ENCODE results near the gene KRT23. TPM values are rescaled to one million over a fixed set of nuclear protein-coding genes. Genes with fewer than 3 reads are reported as not detected.

The KRT23 gene
- total and polyA plus RNA-seq, 2 experiments from 2014 or later: not detected

DNA sequence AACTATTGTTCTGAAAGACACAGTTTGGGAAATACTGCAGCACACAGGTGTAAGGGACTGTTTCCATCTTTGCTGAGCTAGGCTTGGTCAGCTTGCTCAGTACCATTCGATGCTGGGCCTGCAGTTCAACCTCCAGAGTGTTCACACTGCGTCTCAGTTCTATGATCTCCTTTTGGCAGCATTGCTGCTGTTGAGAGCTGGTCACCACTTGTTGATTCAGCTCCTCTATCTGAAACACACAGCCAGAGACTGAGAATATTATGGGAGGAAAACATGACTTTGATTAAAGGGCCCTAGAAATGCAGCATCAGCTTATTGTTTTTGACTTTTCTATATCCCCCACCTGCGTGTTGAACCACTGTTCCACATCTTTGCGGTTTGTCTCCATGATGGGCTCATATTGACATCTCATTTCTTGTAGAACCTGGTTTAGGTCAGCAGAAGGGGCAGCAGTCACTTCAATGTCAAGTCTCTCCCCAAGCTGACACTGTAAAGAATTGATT is 24.7 kb upstream of the KRT23 start:
- Mint-ChIP-seq H3K4me1 (peaks cover 22% of the 10 kb centered on the region), H3K27me3 (ENCODE audit: insufficient read depth, low read depth, poor library complexity) (peaks cover 3% of the 10 kb centered on the region), H3K36me3 (ENCODE audit: low read depth) (no peaks in the 10 kb centered on the region), H3K27ac (no peak overlapping the region), H3K9me3 (no peaks in the 10 kb centered on the region; the same call in 2 of the 3 replicates), H3K4me3 (no peak overlapping the region)
- no peak overlapping the region for H3K4me3 ChIP-seq
- ATAC-seq (no peak), DNase-seq (ENCODE audit: low spot score) (no peak)
- peaks cover 18% of the 10 kb centered on the region for H3K4me1 ChIP-seq (ENCODE audit: insufficient read depth)
- no peak overlapping the region for H2AFZ ChIP-seq
- H3K9me2 ChIP-seq (ENCODE audit: insufficient read depth): 0 out of 2 replicates have a peak, but pooled peaks cover 3% of the 10 kb centered on the region
- H3K79me2 ChIP-seq (replicated peaks; ENCODE audit: insufficient read depth): no peaks in the 10 kb centered on the region
- H3K4me2 ChIP-seq: no peak overlapping the region
- no peaks in the 10 kb centered on the region for H4K20me1 ChIP-seq (replicated peaks; ENCODE audit: insufficient read depth)
- no peaks in the 10 kb centered on the region for H3K36me3 ChIP-seq (ENCODE audit: insufficient read depth)
- TF ChIP-seq, protein P1, sequence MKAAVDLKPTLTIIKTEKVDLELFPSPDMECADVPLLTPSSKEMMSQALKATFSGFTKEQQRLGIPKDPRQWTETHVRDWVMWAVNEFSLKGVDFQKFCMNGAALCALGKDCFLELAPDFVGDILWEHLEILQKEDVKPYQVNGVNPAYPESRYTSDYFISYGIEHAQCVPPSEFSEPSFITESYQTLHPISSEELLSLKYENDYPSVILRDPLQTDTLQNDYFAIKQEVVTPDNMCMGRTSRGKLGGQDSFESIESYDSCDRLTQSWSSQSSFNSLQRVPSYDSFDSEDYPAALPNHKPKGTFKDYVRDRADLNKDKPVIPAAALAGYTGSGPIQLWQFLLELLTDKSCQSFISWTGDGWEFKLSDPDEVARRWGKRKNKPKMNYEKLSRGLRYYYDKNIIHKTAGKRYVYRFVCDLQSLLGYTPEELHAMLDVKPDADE (IDR thresholded peaks at IDR 0.05): no peak
- TF ChIP-seq EZH2phosphoT487 (IDR thresholded peaks at IDR 0.05; ENCODE audit: unreplicated experiment): no peak
- no peak for TF ChIP-seq EZH2 (IDR thresholded peaks at IDR 0.05; ENCODE audit: low read depth, unreplicated experiment)
- TF ChIP-seq ZNF331 (CRISPR knock-in tag; IDR thresholded peaks at IDR 0.05; ENCODE audit: low read depth): no peak
- TF ChIP-seq, protein P2, sequence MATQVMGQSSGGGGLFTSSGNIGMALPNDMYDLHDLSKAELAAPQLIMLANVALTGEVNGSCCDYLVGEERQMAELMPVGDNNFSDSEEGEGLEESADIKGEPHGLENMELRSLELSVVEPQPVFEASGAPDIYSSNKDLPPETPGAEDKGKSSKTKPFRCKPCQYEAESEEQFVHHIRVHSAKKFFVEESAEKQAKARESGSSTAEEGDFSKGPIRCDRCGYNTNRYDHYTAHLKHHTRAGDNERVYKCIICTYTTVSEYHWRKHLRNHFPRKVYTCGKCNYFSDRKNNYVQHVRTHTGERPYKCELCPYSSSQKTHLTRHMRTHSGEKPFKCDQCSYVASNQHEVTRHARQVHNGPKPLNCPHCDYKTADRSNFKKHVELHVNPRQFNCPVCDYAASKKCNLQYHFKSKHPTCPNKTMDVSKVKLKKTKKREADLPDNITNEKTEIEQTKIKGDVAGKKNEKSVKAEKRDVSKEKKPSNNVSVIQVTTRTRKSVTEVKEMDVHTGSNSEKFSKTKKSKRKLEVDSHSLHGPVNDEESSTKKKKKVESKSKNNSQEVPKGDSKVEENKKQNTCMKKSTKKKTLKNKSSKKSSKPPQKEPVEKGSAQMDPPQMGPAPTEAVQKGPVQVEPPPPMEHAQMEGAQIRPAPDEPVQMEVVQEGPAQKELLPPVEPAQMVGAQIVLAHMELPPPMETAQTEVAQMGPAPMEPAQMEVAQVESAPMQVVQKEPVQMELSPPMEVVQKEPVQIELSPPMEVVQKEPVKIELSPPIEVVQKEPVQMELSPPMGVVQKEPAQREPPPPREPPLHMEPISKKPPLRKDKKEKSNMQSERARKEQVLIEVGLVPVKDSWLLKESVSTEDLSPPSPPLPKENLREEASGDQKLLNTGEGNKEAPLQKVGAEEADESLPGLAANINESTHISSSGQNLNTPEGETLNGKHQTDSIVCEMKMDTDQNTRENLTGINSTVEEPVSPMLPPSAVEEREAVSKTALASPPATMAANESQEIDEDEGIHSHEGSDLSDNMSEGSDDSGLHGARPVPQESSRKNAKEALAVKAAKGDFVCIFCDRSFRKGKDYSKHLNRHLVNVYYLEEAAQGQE (IDR thresholded peaks at IDR 0.05; ENCODE audit: unreplicated experiment): no peak
- TF ChIP-seq NANOG (IDR thresholded peaks at IDR 0.05; ENCODE audit: borderline replicate concordance): no peak
- no peak for TF ChIP-seq STAT1 (IDR thresholded peaks at IDR 0.05; ENCODE audit: unreplicated experiment)
- TF ChIP-seq ZNF114 (CRISPR knock-in tag; IDR thresholded peaks at IDR 0.05): no peak
- TF ChIP-seq CREB1 (CRISPR knock-in tag; IDR thresholded peaks at IDR 0.05; ENCODE audit: low read depth): no peak
- no peaks in the 10 kb centered on the region for H3K27me3 ChIP-seq (ENCODE audit: insufficient read depth)
- no peak overlapping the region for H3K27ac ChIP-seq (ENCODE audit: low read depth)
- H3F3A ChIP-seq (replicated peaks; ENCODE audit: low read depth): no peaks in the 10 kb centered on the region

- no peaks in the 10 kb centered on the region; the same call in 2 of the 3 replicates for H3K9me3 Mint-ChIP-seq
These were observed 24.1 kb upstream of the KRT23 start for GRCh38 chr17:40961591-40961990.

More at GRCh38 chr17:40961591-40961990, 24.1 kb upstream of the KRT23 start:
- Histone ChIP-seq H3K4me1 (ENCODE audit: insufficient read depth) (peaks cover 23% of the 10 kb centered on the region), H3K4me2 (no peak overlapping the region), H3K36me3 (ENCODE audit: insufficient read depth) (no peaks in the 10 kb centered on the region), H2AFZ (no peak overlapping the region), H3K4me3 (no peak overlapping the region), H4K20me1 (replicated peaks; ENCODE audit: insufficient read depth) (no peaks in the 10 kb centered on the region), H3F3A (replicated peaks; ENCODE audit: low read depth) (no peaks in the 10 kb centered on the region), H3K27me3 (ENCODE audit: insufficient read depth) (no peaks in the 10 kb centered on the region), H3K27ac (ENCODE audit: low read depth) (no peak overlapping the region), H3K79me2 (replicated peaks; ENCODE audit: insufficient read depth) (no peaks in the 10 kb centered on the region), H3K9me2 (ENCODE audit: insufficient read depth) (0 out of 2 replicates have a peak, but pooled peaks cover 3% of the 10 kb centered on the region)
- Mint-ChIP-seq H3K27ac (no peak overlapping the region), H3K4me1 (peaks cover 28% of the 10 kb centered on the region), H3K4me3 (no peak overlapping the region), H3K27me3 (ENCODE audit: insufficient read depth, low read depth, poor library complexity) (peaks cover 3% of the 10 kb centered on the region), H3K36me3 (ENCODE audit: low read depth) (no peaks in the 10 kb centered on the region)
- TF ChIP-seq ZNF331 (CRISPR knock-in tag; IDR thresholded peaks at IDR 0.05; ENCODE audit: low read depth): no peak
- no peak for TF ChIP-seq ZNF114 (CRISPR knock-in tag; IDR thresholded peaks at IDR 0.05)
- no peak for TF ChIP-seq JUNB (IDR thresholded peaks at IDR 0.05; ENCODE audit: unreplicated experiment)
- no peak for TF ChIP-seq CREB1 (CRISPR knock-in tag; IDR thresholded peaks at IDR 0.05; ENCODE audit: low read depth)
- TF ChIP-seq, protein P1 (IDR thresholded peaks at IDR 0.05): no peak
- no peak for TF ChIP-seq NANOG (IDR thresholded peaks at IDR 0.05; ENCODE audit: borderline replicate concordance)
- TF ChIP-seq, protein P3, sequence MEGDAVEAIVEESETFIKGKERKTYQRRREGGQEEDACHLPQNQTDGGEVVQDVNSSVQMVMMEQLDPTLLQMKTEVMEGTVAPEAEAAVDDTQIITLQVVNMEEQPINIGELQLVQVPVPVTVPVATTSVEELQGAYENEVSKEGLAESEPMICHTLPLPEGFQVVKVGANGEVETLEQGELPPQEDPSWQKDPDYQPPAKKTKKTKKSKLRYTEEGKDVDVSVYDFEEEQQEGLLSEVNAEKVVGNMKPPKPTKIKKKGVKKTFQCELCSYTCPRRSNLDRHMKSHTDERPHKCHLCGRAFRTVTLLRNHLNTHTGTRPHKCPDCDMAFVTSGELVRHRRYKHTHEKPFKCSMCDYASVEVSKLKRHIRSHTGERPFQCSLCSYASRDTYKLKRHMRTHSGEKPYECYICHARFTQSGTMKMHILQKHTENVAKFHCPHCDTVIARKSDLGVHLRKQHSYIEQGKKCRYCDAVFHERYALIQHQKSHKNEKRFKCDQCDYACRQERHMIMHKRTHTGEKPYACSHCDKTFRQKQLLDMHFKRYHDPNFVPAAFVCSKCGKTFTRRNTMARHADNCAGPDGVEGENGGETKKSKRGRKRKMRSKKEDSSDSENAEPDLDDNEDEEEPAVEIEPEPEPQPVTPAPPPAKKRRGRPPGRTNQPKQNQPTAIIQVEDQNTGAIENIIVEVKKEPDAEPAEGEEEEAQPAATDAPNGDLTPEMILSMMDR (conservative IDR thresholded peaks at IDR 0.05; ENCODE audit: low read depth in 2 of 2): no peak
- TF ChIP-seq POLR2AphosphoS5 (IDR thresholded peaks at IDR 0.05; ENCODE audit: low read depth): no peak
- ATAC-seq: no peak
- no peak for DNase-seq (ENCODE audit: low spot score)

Measured in GM23338 (cell line).